Activated naive CD8-positive, alpha-beta T cell treated with anti-CD3 and anti-CD28 coated beads for 36 hours (primary cell): ENCODE measurements around the gene OLFM1. TPM values are rescaled to one million over a fixed set of nuclear protein-coding genes. Genes with fewer than 3 reads are reported as not detected.

Experiments
- DNase-seq: peaks from one replicate; pipeline ENCODE4 v3.0.0; 2021
- H3K27ac Mint-ChIP-seq: one replicate; pipeline ENCODE4 v1.8.0; 2022; ENCODE audit warnings: mild to moderate bottlenecking, moderate library complexity, mixed read lengths
- H3K27me3 Mint-ChIP-seq: one replicate; pipeline ENCODE4 v1.8.0; 2022; ENCODE audit warnings: mild to moderate bottlenecking, mixed read lengths
- H3K36me3 Mint-ChIP-seq: one replicate; pipeline ENCODE4 v1.8.0; 2021; ENCODE audit warnings: mild to moderate bottlenecking, mixed read lengths
- H3K4me1 Mint-ChIP-seq: one replicate; pipeline ENCODE4 v1.8.0; 2021; ENCODE audit warnings: mixed read lengths
- H3K4me3 Mint-ChIP-seq: one replicate; pipeline ENCODE4 v1.8.0; 2022; ENCODE audit warnings: mild to moderate bottlenecking, moderate library complexity, mixed read lengths
- H3K9me3 Mint-ChIP-seq: one replicate; pipeline ENCODE4 v1.8.0; 2022; ENCODE audit warnings: mixed read lengths
- total RNA-seq, 2 experiments: library from RNA; stranded (reverse); gene quantifications; one replicate each; pipeline ENCODE4 v1.2.3, GENCODE V29; 2021

Gene OLFM1
- total RNA-seq, 2 experiments from 2014 or later = not detected

GRCh38 chr9:135132008-135132407 lies 44.5 kb downstream of the OLFM1 start:
- Mint-ChIP-seq H3K27ac (no peak overlapping the region), H3K4me3 (no peak overlapping the region), H3K9me3 (peaks cover 1% of the 10 kb centered on the region), H3K36me3 (no peaks in the 10 kb centered on the region), H3K27me3 (peaks cover 18% of the 10 kb centered on the region), H3K4me1 (peaks cover 2% of the 10 kb centered on the region)
- no peak for DNase-seq

GRCh38 chr9:135134268-135135022 lies 47.0 kb downstream of the OLFM1 start:
- Mint-ChIP-seq H3K27ac (no peak overlapping the region), H3K4me1 (peaks cover 2% of the 10 kb centered on the region), H3K27me3 (peaks cover 13% of the 10 kb centered on the region), H3K36me3 (no peaks in the 10 kb centered on the region), H3K9me3 (peaks cover 1% of the 10 kb centered on the region), H3K4me3 (no peak overlapping the region)
- no peak for DNase-seq

DNA sequence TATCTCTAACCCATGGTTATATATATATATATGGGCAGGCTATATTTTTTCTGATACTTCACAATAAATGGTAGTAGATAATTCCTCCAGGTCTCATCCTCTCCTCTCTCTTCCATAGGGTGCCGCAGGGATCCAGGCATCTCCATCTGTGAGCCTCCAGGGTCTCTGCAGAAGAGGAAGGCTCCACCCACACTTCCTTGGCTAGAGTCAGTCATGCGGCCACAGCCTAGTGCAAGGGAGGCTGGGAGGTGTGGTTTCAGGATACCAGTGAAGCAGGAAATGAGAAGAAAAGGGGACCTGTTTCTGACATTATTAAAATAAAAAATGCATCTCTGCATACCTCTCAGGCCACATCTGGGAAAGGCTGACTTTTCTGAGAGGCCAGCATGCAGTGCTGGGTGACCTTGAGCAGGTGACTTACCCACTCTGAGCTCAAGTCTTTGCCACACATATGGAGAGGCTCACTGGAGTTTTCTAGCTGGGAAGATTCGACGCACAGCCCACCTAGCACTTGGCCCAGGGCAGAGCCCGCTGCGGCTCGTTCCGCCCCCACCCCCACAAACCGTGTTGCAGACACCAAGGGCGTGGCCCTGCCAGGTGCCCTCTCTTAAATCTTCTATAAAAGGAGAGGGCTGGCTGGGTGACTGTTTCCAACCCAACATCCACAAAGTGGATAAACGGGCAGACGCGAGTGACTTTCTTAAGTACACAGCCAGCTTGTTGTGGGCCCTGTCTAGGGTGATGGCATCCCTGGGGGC lies 47.9 kb downstream of the OLFM1 start:
- no peak for DNase-seq
- H3K36me3 Mint-ChIP-seq = no peaks in the 10 kb centered on the region
- H3K4me1 Mint-ChIP-seq = no peaks in the 10 kb centered on the region
- no peak overlapping the region for H3K4me3 Mint-ChIP-seq
- no peaks in the 10 kb centered on the region for H3K9me3 Mint-ChIP-seq
- H3K27ac Mint-ChIP-seq = no peak overlapping the region
- peaks cover 13% of the 10 kb centered on the region for H3K27me3 Mint-ChIP-seq

- H3K27me3 Mint-ChIP-seq = peaks cover 13% of the 10 kb centered on the region
- DNase-seq = no peak
- H3K4me1 Mint-ChIP-seq = no peaks in the 10 kb centered on the region
- no peak overlapping the region for H3K27ac Mint-ChIP-seq
- H3K4me3 Mint-ChIP-seq = no peak overlapping the region
- H3K9me3 Mint-ChIP-seq = no peaks in the 10 kb centered on the region
- no peaks in the 10 kb centered on the region for H3K36me3 Mint-ChIP-seq
Measured at GRCh38 chr9:135135929-135136315, 48.5 kb downstream of the OLFM1 start.

DNA sequence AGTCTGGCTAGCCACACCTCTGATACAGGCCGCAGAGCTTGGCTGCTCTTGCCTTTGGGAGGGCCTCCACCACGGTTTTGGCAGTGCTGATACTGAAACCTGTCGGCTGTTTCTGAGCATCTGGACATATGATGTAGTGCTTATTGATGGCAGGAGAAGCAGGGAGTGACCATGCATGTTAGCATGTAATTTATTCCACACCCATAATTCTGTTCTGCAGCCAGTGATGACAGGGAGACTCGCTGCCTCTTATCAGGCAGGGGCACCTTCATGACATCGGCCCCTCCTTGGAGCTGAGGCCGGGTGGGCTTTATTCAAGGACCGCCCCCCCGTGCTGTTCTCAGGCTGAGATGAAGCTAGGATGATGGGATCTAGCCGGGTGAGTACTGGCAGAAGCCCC lies 49.0 kb downstream of the OLFM1 start:
- no peak overlapping the region for H3K4me3 Mint-ChIP-seq
- no peaks in the 10 kb centered on the region for H3K4me1 Mint-ChIP-seq
- no peaks in the 10 kb centered on the region for H3K36me3 Mint-ChIP-seq
- no peak overlapping the region for H3K27ac Mint-ChIP-seq
- H3K9me3 Mint-ChIP-seq = no peaks in the 10 kb centered on the region
- no peak for DNase-seq
- peaks cover 13% of the 10 kb centered on the region for H3K27me3 Mint-ChIP-seq

- H3K27me3 Mint-ChIP-seq = peaks cover 13% of the 10 kb centered on the region
- H3K4me1 Mint-ChIP-seq = no peaks in the 10 kb centered on the region
- no peaks in the 10 kb centered on the region for H3K36me3 Mint-ChIP-seq
- no peak overlapping the region for H3K27ac Mint-ChIP-seq
- H3K4me3 Mint-ChIP-seq = no peak overlapping the region
- no peak for DNase-seq
- H3K9me3 Mint-ChIP-seq = no peaks in the 10 kb centered on the region
Measured at GRCh38 chr9:135136991-135137832, 49.7 kb downstream of the OLFM1 start.

GRCh38 chr9:135138078-135138855 lies 50.8 kb downstream of the OLFM1 start:
- no peak for DNase-seq
- Mint-ChIP-seq H3K9me3 (no peaks in the 10 kb centered on the region), H3K27me3 (peaks cover 4% of the 10 kb centered on the region), H3K4me3 (no peak overlapping the region), H3K27ac (no peak overlapping the region), H3K4me1 (no peaks in the 10 kb centered on the region), H3K36me3 (no peaks in the 10 kb centered on the region)

DNA sequence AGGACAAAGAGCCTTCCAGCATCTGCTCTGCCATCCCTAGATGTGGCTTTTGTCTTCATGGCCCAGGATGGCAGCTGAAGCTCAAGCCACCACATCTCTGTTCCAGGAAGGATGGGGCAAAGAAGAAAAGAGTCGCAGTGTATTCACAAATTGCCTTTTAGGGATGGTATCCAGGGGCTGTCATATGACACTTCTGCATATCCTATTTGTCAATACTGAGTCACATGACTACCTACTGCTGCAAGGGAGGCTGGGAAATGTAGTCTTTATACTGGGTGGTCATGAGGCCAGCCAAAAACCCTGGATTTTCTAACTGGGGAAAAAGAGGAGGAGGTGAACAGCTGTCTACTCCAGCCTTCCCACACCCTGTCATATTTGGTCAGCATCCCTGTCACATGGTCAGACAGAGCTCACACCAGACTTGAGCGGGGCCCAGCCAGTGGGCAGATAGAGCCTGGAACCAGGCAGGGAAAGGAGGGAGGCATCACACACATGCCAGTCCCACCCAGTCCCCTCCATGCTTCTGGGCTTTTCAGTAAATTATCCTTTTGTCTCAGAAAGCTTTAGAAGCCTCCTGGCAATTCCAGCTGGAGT lies 52.0 kb downstream of the OLFM1 start:
- no peaks in the 10 kb centered on the region for H3K9me3 Mint-ChIP-seq
- H3K4me1 Mint-ChIP-seq = no peaks in the 10 kb centered on the region
- H3K36me3 Mint-ChIP-seq = no peaks in the 10 kb centered on the region
- H3K27me3 Mint-ChIP-seq = peaks cover 4% of the 10 kb centered on the region
- DNase-seq = no peak
- H3K27ac Mint-ChIP-seq = no peak overlapping the region
- H3K4me3 Mint-ChIP-seq = no peak overlapping the region

DNA sequence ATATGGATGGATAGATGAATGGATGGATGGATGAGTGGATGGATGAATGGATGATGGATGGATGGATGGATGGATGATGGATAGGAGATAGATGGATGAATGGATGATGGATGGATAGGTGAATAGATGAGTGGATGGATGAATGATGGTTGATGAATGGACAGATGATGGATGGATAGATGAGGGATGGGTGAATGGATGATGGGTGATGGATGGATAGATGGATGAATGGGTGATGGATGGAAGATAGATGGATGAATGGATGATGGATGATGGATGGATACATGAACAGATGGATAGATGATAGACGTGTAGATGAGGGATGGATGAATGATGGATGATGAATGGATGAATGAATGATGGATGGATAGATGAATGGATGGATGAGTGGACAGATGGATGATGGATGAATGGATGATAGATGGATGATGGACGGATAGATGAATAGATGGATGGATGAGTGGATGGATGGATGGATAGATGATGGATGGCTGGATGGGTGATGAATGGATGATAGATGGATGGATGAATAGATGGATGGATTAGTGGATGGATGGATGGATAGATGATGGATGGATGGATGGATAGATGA lies 53.8 kb downstream of the OLFM1 start:
- Mint-ChIP-seq H3K4me3 (no peak overlapping the region), H3K36me3 (no peaks in the 10 kb centered on the region), H3K9me3 (no peaks in the 10 kb centered on the region), H3K27ac (no peak overlapping the region), H3K27me3 (peaks cover 13% of the 10 kb centered on the region), H3K4me1 (no peaks in the 10 kb centered on the region)
- no peak for DNase-seq

DNA sequence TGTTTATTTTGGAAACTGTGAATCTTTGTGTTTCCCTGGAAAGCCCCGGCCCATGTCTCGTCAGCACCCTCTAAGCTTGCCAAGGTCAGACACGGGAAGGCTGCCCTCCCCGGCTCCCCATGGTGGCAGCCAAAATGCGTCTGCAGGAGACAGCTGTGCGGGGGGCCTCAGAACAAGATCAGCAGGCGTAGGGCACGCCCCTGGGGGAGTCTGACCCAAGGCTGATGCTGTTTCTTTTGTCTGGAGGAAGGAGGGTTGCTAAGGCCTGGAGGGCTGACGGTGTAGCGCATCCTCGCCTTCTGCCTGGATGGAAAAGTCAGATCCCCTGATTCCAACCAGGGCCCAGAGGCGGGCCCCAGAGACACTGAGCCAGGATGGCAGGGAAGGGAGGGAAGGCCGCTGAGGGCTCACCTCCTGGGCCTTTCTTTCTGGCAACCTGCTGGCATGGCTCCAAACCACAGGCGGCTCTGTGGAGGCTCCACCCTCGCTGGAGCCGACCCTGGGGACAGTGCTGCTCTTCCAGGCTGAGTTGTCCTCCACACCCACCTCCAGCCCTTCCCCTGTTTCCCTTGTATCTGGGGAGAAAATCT lies 57.2 kb downstream of the OLFM1 start:
- H3K4me3 Mint-ChIP-seq = no peak overlapping the region
- H3K9me3 Mint-ChIP-seq = no peaks in the 10 kb centered on the region
- H3K36me3 Mint-ChIP-seq = no peaks in the 10 kb centered on the region
- no peak overlapping the region for H3K27ac Mint-ChIP-seq
- no peak for DNase-seq
- H3K27me3 Mint-ChIP-seq = peaks cover 16% of the 10 kb centered on the region
- no peaks in the 10 kb centered on the region for H3K4me1 Mint-ChIP-seq

- Mint-ChIP-seq H3K9me3 (no peaks in the 10 kb centered on the region), H3K27ac (no peak overlapping the region), H3K4me1 (no peaks in the 10 kb centered on the region), H3K4me3 (no peak overlapping the region), H3K36me3 (no peaks in the 10 kb centered on the region), H3K27me3 (peaks cover 16% of the 10 kb centered on the region)
- DNase-seq = no peak
Measured at GRCh38 chr9:135145312-135145711, 57.8 kb downstream of the OLFM1 start.

- Mint-ChIP-seq H3K4me3 (no peak overlapping the region), H3K27me3 (peaks cover 16% of the 10 kb centered on the region), H3K27ac (no peak overlapping the region), H3K9me3 (no peaks in the 10 kb centered on the region), H3K4me1 (no peaks in the 10 kb centered on the region), H3K36me3 (no peaks in the 10 kb centered on the region)
- DNase-seq = no peak
Measured at GRCh38 chr9:135146241-135146640, 58.8 kb downstream of the OLFM1 start.

- H3K36me3 Mint-ChIP-seq = no peaks in the 10 kb centered on the region
- H3K9me3 Mint-ChIP-seq = peaks cover 2% of the 10 kb centered on the region
- peaks cover 16% of the 10 kb centered on the region for H3K27me3 Mint-ChIP-seq
- H3K4me3 Mint-ChIP-seq = no peak overlapping the region
- H3K27ac Mint-ChIP-seq = no peak overlapping the region
- DNase-seq = no peak
- no peaks in the 10 kb centered on the region for H3K4me1 Mint-ChIP-seq
Measured at GRCh38 chr9:135146766-135147473, 59.5 kb downstream of the OLFM1 start.
